ENCODE data around the gene CD1B. TPM values are rescaled to one million over a fixed set of nuclear protein-coding genes. Genes with fewer than 3 reads are reported as not detected.

The CD1B gene
- total and polyA plus RNA-seq, 4 donors, result 0.19 TPM; not detected in 3

Other genes with a start within 250 kb of the CD1B start
- gene CD1D, start 150.6 kb downstream of the CD1B start, total RNA-seq, result 1 to 10 TPM; 1.1 to 8.4 TPM
- gene CD1D, start 150.6 kb downstream of the CD1B start, polyA plus RNA-seq, result 1 to 10 TPM; 1.7 to 6.3 TPM
- under 1 TPM in 1 of 2 donors, not detected in 1; 0.09 TPM for gene CD1A, start 77.1 kb downstream of the CD1B start, total RNA-seq
- under 1 TPM in 1 of 2 donors, not detected in 1; 0.02 TPM for gene CD1A, start 77.1 kb downstream of the CD1B start, polyA plus RNA-seq
- gene CD1C, start 41.6 kb downstream of the CD1B start, total RNA-seq, result under 1 TPM; 0.33 to 0.89 TPM
- gene CD1C, start 41.6 kb downstream of the CD1B start, polyA plus RNA-seq, result under 1 TPM; 0.24 TPM
- gene CD1E, start 22.4 kb upstream of the CD1B start, total RNA-seq, result under 1 TPM; 0.25 to 0.56 TPM
- gene CD1E, start 22.4 kb upstream of the CD1B start, polyA plus RNA-seq, result under 1 TPM in 1 of 2 donors, not detected in 1; 0.09 TPM
- gene OR10T2, start 67.9 kb upstream of the CD1B start, total RNA-seq, result not detected
- not detected for gene OR10T2, start 67.9 kb upstream of the CD1B start, polyA plus RNA-seq
- gene OR10K2, start 94.7 kb upstream of the CD1B start, total RNA-seq, result not detected
- not detected for gene OR10K2, start 94.7 kb upstream of the CD1B start, polyA plus RNA-seq
- not detected for gene OR10K1, start 130.3 kb upstream of the CD1B start, total RNA-seq
- not detected for gene OR10K1, start 130.3 kb upstream of the CD1B start, polyA plus RNA-seq
- not detected for gene OR10R2, start 140.7 kb upstream of the CD1B start, total RNA-seq
- not detected for gene OR10R2, start 140.7 kb upstream of the CD1B start, polyA plus RNA-seq
- gene OR6Y1, start 222.9 kb upstream of the CD1B start, total RNA-seq, result not detected
- not detected for gene OR6Y1, start 222.9 kb upstream of the CD1B start, polyA plus RNA-seq
- not detected for gene OR6P1, start 239.0 kb upstream of the CD1B start, total RNA-seq
- not detected for gene OR6P1, start 239.0 kb upstream of the CD1B start, polyA plus RNA-seq
- gene OR10X1, start 248.4 kb upstream of the CD1B start, total RNA-seq, result not detected
- gene OR10X1, start 248.4 kb upstream of the CD1B start, polyA plus RNA-seq, result not detected

Measured in liver (tissue), 4 donors.